ENCODE data around the gene LHX3.

The LHX3 gene

GRCh38 chr9:136248951-136249876 lies 44.3 kb upstream of the LHX3 start:
- Histone ChIP-seq H3K9ac (ENCODE audit: low read length) (no peak overlapping the region), H4K20me1 (ENCODE audit: insufficient read depth, low read length) (peaks cover 2% of the 10 kb centered on the region; the same call in 1 of the 2 replicates), H3K27me3 (ENCODE audit: low read depth, low read length) (no peaks in the 10 kb centered on the region), H3K4me3 (ENCODE audit: low read length) (no peak overlapping the region), H3K4me2 (ENCODE audit: low read length) (no peak overlapping the region), H3K27ac (ENCODE audit: low read length) (no peak overlapping the region), H3K9me3 (ENCODE audit: insufficient read depth, low read length) (no peaks in the 10 kb centered on the region), H2AFZ (ENCODE audit: low read depth, low read length) (no peak overlapping the region), H3K79me2 (ENCODE audit: low read length) (peaks cover 13% of the 10 kb centered on the region), H3K4me1 (ENCODE audit: low read length) (peaks cover 11% of the 10 kb centered on the region), H3K36me3 (replicated peaks; ENCODE audit: low read depth, low read length) (no peaks in the 10 kb centered on the region)
- no peak for TF ChIP-seq EZH2phosphoT487 (IDR thresholded peaks at IDR 0.05; ENCODE audit: low read depth)
- TF ChIP-seq CTCF (IDR thresholded peaks at IDR 0.05; ENCODE audit: low read depth, low read length) = no peak

GRCh38 chr9:136247947-136248637 lies 43.2 kb upstream of the LHX3 start:
- Histone ChIP-seq H3K27me3 (ENCODE audit: low read depth, low read length) (no peaks in the 10 kb centered on the region), H4K20me1 (ENCODE audit: insufficient read depth, low read length) (peaks cover 11% of the 10 kb centered on the region), H2AFZ (ENCODE audit: low read depth, low read length) (no peak overlapping the region), H3K9me3 (ENCODE audit: insufficient read depth, low read length) (no peaks in the 10 kb centered on the region), H3K4me3 (ENCODE audit: low read length) (no peak overlapping the region), H3K27ac (ENCODE audit: low read length) (no peak overlapping the region), H3K79me2 (ENCODE audit: low read length) (peaks cover 24% of the 10 kb centered on the region), H3K4me1 (ENCODE audit: low read length) (peaks cover 20% of the 10 kb centered on the region), H3K4me2 (ENCODE audit: low read length) (no peak overlapping the region), H3K9ac (ENCODE audit: low read length) (no peak overlapping the region), H3K36me3 (replicated peaks; ENCODE audit: low read depth, low read length) (no peaks in the 10 kb centered on the region)
- TF ChIP-seq CTCF (IDR thresholded peaks at IDR 0.05; ENCODE audit: low read depth, low read length) = no peak
- no peak for TF ChIP-seq EZH2phosphoT487 (IDR thresholded peaks at IDR 0.05; ENCODE audit: low read depth)

- peaks cover 20% of the 10 kb centered on the region for H3K4me1 ChIP-seq (ENCODE audit: low read length)
- no peaks in the 10 kb centered on the region for H3K36me3 ChIP-seq (replicated peaks; ENCODE audit: low read depth, low read length)
- no peaks in the 10 kb centered on the region for H3K27me3 ChIP-seq (ENCODE audit: low read depth, low read length)
- H3K27ac ChIP-seq (ENCODE audit: low read length) = no peak overlapping the region
- TF ChIP-seq EZH2phosphoT487 (IDR thresholded peaks at IDR 0.05; ENCODE audit: low read depth) (no peak), CTCF (IDR thresholded peaks at IDR 0.05; ENCODE audit: low read depth, low read length) (no peak)
- peaks cover 16% of the 10 kb centered on the region for H4K20me1 ChIP-seq (ENCODE audit: insufficient read depth, low read length)
- H3K4me2 ChIP-seq (ENCODE audit: low read length) = no peak overlapping the region
- no peak overlapping the region for H2AFZ ChIP-seq (ENCODE audit: low read depth, low read length)
- H3K9ac ChIP-seq (ENCODE audit: low read length) = no peak overlapping the region
- no peaks in the 10 kb centered on the region for H3K9me3 ChIP-seq (ENCODE audit: insufficient read depth, low read length)
- peaks cover 29% of the 10 kb centered on the region for H3K79me2 ChIP-seq (ENCODE audit: low read length)
- H3K4me3 ChIP-seq (ENCODE audit: low read length) = no peak overlapping the region
Measured at GRCh38 chr9:136247551-136247916, 42.6 kb upstream of the LHX3 start.

- no peaks in the 10 kb centered on the region for H3K9me3 ChIP-seq (ENCODE audit: insufficient read depth, low read length)
- no peak for TF ChIP-seq EZH2phosphoT487 (IDR thresholded peaks at IDR 0.05; ENCODE audit: low read depth)
- TF ChIP-seq CTCF (IDR thresholded peaks at IDR 0.05; ENCODE audit: low read depth, low read length) = no peak
- no peak overlapping the region for H3K9ac ChIP-seq (ENCODE audit: low read length)
- H3K79me2 ChIP-seq (ENCODE audit: low read length) = peaks cover 35% of the 10 kb centered on the region
- H4K20me1 ChIP-seq (ENCODE audit: insufficient read depth, low read length) = peaks cover 21% of the 10 kb centered on the region
- H2AFZ ChIP-seq (ENCODE audit: low read depth, low read length) = no peak overlapping the region
- H3K36me3 ChIP-seq (replicated peaks; ENCODE audit: low read depth, low read length) = no peaks in the 10 kb centered on the region
- no peak overlapping the region for H3K27ac ChIP-seq (ENCODE audit: low read length)
- no peak overlapping the region for H3K4me3 ChIP-seq (ENCODE audit: low read length)
- no peak overlapping the region for H3K4me2 ChIP-seq (ENCODE audit: low read length)
- H3K27me3 ChIP-seq (ENCODE audit: low read depth, low read length) = no peaks in the 10 kb centered on the region
- peaks cover 20% of the 10 kb centered on the region for H3K4me1 ChIP-seq (ENCODE audit: low read length)
Measured at GRCh38 chr9:136246849-136247550, 42.1 kb upstream of the LHX3 start.

Data from OCI-LY3 (cell line).